ENCODE results near the gene BICDL2.
"Not testable (repeated sequence)": the region's sequence is repeated elsewhere in the genome, so short reads cannot be mapped to it uniquely, and the experiment has no call there.

The BICDL2 gene, protein sequence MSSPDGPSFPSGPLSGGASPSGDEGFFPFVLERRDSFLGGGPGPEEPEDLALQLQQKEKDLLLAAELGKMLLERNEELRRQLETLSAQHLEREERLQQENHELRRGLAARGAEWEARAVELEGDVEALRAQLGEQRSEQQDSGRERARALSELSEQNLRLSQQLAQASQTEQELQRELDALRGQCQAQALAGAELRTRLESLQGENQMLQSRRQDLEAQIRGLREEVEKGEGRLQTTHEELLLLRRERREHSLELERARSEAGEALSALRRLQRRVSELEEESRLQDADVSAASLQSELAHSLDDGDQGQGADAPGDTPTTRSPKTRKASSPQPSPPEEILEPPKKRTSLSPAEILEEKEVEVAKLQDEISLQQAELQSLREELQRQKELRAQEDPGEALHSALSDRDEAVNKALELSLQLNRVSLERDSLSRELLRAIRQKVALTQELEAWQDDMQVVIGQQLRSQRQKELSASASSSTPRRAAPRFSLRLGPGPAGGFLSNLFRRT

GRCh38 chr16:3036726-3037315 lies at the start of gene BICDL2:
BICDL2 (minus strand) TSS chr16:3036944; CDS start chr16:3035496, 1,448 bp downstream.
- no peak for DNase-seq

DNA sequence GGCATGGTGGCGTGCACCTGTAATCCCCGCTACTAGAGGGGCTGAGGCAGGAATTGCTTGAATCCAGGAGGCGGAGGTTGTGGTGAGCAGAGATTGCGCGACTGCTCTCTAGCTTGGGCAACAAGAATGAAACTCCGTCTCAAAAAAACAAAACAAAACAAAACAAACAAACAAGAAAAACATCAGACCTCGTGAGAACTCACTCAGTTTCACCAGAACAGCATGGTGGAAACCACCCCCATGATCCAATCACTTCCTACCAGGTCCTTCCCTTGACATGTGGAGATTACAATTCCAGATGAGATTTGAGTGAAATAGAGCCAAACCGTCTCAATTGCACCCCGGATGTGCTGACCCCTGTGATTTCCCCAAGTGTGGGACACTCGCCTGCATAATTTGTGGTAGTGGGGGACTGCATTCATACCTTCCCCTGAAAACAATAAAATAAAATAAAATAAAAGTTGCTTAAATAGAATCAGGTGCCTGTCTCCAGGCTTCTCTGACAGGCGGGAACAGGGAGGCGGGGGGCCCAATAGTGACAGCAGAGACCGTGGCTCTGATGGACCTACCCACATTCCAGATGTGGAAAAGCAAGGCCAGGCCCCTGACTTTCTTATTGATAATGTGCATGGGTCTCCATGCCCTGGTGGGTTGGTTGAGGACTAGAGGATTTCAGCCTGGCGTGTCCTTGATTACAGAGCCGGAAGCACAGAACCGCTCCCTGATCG lies 49.3 kb upstream of the BICDL2 start:
- no peak for DNase-seq

DNA sequence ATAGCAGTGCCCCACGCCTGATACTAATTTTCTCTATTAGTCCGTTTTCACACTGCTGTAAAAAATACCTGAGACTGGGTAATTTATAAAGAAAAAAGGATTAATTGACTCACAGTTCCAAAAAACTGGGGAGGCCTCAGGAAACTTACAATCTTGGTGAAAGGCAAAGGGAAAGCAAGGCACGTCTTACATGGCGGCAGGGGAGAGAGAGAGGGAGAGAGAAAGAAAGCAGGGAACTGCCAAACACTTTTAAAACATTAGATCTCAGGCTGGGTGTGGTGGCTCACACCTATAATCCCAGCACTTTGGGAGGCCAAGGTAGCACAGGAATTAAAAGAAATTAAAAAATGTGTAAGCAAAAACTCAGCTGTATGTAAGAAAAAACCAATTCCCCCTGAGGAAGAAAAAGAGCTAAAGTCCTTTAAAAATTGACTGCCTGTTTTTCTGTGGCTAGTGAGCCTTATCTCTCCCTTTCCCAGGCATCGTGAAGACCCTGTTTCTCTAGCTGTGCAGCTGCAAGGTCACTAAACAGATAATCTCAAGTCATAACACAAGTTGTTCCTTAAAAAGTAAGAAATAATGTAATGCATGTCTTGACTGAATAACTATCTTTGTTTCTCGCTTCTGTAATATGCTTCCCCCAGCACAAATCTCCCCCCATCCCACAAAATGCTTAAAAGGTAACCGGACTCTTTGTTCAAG lies 48.4 kb upstream of the BICDL2 start:
- DNase-seq: no peak

DNA sequence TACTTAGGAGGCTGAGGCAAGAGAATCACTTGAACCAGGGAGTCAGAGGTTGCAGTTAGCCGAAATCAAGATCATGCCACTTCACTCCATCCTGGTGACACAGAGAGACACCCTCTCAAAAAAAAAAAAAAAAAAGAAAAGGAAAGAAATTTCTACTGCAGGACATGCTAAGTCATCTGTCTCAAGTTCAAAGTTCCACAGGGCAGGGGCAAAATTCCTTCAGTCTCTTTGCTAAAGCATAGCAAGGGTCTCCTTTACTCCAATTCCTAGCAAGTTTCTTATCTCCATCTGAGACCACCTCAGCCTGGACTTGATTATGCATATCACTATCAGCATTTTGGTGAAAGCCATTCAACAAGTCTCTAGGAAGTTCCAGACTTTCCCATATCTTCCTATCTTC lies 47.7 kb upstream of the BICDL2 start:
- DNase-seq: no peak

GRCh38 chr16:3083408-3083807 lies 46.7 kb upstream of the BICDL2 start:
- DNase-seq: not testable (repeated sequence)

GRCh38 chr16:3081957-3082356 lies 45.2 kb upstream of the BICDL2 start:
- DNase-seq: not testable (repeated sequence)

DNA sequence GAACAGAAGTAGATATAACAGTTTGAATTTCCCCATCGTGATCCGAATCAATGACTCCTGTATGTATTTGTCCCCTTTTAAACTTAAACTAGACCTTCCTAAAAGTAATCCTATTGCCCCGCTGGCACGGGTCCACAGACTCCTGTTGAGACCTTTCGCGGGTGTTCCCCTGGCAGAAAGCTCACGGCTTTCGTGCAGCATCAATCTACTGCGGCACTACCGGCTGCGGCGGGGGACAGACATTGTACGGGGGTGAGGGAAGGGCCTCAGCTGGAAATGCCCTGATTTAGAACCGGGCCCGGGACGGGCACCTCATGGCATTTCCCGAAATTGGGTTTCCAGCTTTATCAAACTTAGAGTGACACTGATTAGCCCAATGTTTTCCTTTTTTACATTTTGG lies 43.3 kb upstream of the BICDL2 start:
- DNase-seq: no peak

DNA sequence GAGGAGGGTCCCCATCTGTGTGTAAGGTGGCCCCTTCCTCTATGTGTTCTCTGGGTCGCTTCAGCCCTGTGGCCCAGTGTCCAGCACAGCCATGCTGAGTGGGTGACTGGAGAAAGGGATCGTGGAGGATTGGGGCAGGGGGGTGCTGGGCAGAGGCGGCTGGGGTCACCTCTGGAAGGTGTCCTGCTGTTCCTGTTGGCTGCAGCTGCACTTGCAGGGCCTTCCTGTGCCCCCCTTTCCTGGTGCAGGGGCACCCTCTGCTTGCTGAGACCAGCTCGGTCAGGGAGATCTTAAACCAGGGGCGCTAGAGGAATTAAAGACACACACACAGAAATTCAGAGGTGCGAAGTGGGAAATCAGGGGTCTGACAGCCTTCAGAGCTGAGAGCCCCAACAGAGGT lies 39.8 kb upstream of the BICDL2 start:
- DNase-seq: no peak

- not testable (repeated sequence) for DNase-seq
These were observed 39.2 kb upstream of the BICDL2 start for GRCh38 chr16:3075946-3076345.

- DNase-seq: no peak
These were observed 38.8 kb upstream of the BICDL2 start for GRCh38 chr16:3075523-3075915.

DNA sequence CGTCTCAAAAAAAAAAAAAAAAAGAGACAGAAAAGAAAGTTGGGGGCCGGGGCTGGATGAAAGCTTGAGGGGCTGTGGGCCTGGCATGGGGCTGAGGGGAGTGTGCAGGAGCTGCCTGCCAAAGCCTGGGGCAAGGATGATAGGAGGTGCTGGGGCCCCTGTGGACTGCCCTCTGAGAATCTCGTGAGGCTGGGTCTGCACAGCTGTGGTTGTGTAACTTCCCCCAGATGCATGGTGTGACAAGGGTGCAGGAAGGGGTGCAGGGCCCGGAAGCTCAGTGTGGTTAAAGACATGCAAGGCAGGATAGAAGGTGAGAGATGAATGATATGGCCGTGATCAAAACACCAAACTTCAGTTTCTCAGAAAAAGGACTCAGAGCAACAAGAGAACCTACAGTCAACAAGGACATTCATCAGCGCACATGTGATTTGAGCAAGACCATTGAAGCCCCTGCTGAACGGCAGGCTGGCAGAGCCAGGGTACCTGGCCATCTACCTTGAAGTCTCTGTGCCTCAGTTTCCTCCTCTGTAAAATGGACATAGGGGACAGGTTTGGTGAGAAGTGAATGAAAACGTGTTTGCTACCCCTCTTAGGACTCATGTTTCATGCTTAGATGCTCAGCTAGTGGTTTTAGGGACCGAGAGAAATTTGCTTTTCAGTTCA lies 38.2 kb upstream of the BICDL2 start:
- peak; percentile 41 for DNase-seq

GRCh38 chr16:3073448-3073847 lies 36.7 kb upstream of the BICDL2 start:
- DNase-seq: no peak

DNA sequence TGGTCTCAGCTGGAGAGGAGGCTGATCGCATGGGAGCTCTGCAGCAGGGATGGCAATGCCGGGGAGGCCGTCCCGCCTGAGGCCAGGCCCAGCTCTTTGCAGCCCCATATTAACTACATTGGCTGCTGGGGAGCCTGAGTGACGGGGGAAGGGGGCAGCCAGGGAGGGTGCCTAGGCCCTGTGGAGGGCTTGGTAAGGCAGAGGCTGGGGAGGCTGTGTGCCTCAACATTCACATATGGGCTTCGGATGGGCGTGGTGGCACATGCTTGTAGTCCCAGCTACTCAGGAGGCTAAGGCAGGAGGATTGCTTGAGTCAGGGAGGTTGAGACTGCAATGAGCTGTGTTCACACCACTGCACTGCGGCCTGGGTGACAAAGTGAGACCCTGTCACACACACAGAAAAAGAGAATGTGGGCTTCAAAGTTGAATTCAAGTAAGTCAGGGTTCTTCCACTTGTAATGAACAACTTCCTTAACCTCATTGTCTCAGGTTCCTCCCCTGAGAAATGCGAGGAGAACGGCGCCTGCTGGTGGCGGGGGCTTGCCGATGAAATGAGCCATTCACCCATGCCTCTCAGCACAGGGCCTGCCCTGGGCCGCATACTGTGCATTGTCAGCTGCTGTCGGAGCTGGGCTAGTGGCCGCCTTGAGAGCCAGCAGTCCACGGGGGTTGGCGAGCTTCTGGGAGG lies 36.0 kb upstream of the BICDL2 start:
- DNase-seq: not testable (repeated sequence)

GRCh38 chr16:3072148-3072547 lies 35.4 kb upstream of the BICDL2 start:
- not testable (repeated sequence) for DNase-seq

GRCh38 chr16:3071655-3072054 lies 34.9 kb upstream of the BICDL2 start:
- DNase-seq: no peak

DNA sequence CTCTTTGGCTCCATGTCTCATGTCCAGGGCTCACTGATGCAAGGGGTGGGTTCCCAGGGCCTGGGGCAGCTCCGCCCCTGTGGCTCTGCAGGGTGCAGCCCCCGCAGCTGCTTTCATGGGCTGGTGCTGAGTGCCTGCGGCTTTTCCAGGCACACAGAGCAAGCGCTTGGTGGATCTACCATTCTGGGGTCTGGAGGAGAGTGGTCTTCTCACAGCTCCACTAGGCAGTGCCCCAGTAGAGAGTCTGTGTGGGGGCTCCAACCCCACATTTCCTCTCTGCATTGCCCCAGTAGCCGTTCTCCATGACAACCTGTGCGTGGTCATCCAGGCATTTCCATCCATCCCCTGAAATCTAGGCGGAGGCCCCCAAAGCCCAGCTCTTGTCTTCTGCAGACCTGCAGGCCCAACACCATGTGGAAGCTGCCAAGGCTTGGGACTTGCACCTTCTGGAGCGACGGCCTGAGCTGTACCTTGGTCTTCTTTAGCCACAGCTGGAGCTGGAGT lies 33.9 kb upstream of the BICDL2 start:
- no peak for DNase-seq

DNA sequence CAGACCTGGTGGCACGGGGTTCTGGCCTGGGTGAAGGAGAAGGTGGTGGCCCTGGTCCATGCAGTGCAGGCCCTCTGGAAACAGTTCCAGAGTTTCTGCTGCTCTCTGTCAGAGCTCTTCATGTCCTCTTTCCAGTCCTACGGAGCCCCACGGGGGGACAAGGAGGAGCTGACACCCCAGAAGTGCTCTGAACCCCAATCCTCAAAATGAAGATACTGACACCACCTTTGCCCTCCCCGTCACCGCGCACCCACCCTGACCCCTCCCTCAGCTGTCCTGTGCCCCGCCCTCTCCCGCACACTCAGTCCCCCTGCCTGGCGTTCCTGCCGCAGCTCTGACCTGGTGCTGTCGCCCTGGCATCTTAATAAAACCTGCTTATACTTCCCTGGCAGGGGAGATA lies 32.4 kb upstream of the BICDL2 start:
- DNase-seq: not testable (repeated sequence)

DNA sequence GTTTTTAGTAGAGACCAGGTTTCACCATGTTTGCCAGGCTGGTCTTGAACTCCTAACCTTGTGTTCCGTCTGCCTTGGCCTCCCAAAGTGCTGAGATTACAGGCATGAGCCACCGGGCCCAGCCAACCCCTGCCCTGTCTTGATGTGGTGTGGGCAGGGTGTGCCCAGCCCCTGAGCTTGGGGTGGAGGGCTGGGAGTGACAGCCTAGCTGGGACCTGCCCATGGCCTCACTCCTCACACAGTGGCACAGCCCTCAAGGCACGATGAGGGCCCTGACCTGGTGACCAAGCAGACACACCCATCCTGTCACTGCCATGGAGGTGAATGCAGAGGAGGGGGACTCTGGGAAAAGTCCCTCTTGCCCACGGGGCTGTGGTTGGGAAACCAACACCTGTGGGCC lies 31.7 kb upstream of the BICDL2 start:
- no peak for DNase-seq

GRCh38 chr16:3066440-3066748 lies 29.6 kb upstream of the BICDL2 start:
- DNase-seq: no peak

DNA sequence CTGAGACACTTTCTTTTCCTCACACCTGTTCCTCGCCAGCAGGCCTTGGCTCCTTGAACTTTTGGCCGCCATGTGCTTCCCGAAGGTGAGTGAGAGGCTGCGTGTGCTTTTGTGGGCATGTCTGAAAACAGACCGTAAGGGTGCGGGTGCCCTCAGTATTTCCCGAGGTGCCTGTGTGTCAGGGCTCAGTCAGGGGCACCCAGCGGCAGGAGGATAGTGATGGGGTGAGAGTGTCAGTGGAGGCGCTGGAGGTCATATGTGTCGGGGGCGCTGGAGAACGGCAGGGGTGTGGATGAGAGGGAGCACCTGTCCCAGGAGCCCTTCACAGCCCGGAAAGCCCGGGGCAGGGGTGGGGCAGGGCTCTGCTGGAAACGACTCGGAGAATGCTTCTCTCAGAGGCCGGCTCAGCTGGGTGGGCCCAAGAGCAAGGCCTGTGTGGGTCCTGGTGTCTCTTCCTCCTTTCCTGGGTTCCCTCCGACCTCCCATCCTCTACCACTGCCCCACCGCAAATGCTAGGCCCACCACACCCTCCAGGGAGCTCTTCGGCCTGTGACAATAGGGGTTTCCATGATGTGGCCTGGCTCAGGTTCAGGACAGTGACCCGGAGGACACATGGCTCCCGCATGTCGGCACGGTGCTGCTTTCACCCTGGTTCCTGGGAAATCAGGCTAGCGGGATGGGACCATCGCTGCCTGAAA lies 29.1 kb upstream of the BICDL2 start:
- no peak for DNase-seq

DNA sequence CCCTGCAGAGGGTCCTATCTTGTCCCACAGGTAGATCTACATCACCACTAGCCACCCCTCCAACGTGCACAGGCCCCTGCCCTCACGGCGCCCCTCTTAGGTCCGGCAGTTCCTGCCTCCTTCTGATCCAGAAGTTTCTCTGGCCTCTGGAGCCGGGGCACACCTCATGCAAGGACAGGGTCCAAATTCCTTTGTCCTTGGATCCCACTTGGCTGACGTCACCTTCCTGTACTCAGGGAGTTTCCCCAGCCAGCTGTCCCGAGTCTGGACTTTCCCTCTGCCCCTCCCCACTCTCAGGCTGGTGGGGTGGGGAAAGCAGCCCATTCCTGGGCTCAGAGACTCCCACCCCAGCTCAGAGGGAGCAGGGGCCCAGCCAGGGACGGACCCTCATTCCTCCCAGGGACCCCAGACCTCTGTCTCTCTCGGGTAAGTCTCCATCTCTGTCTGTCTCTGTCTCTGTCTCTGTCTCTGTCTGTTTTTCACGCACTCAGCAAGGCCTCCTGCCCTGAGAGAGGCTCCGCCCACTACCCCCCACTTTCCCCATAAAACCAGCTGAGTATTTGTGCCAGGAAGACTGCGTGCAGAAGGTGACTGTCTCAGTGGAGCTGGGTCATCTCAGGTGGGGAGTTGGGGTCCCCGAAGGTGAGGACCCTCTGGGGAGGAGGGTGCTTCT lies 28.5 kb upstream of the BICDL2 start, which contains the start of gene IL32:
Gene IL32 (plus strand): TSS at position 572 of the 673 bp plus-strand sequence. CDS start 172 bp downstream, outside the sequence.
- no peak for DNase-seq
